Thoracic aorta (tissue), 2 donors: ENCODE results near the gene SYTL1. TPM values are rescaled to one million over a fixed set of nuclear protein-coding genes. Genes with fewer than 3 reads are reported as not detected.

Experiments used
- ATAC-seq: fragments of 150-250 bp; one replicate; pipeline ENCODE4 v1.8.0; 2017; ENCODE audit warnings: low read depth; ENCODE audit not compliant: insufficient number of reproducible peaks, low FRiP score
- DNase-seq: peaks from one replicate; pipeline ENCODE4 v3.0.0-alpha.2; 2020; ENCODE audit warnings: low spot score
- H3K27ac ChIP-seq, 2 donors: fragments of 200-600 bp; sonication (generic); 1 replicate in 1 of 2; 2 replicates in 1 of 2; pipeline ENCODE4 v1.5.1; 2016; ENCODE audit warnings: mild to moderate bottlenecking in 2 of 2, moderate library complexity in 2 of 2
- H3K27me3 ChIP-seq: fragments of 200-600 bp; sonication (generic); replicated peaks from 2 replicates; pipeline ENCODE4 v1.6.0; 2016; ENCODE audit warnings: mild to moderate bottlenecking; ENCODE audit not compliant: insufficient read depth
- H3K36me3 ChIP-seq: fragments of 200-600 bp; sonication (generic); one replicate; pipeline ENCODE4 v1.5.1; 2016
- H3K4me1 ChIP-seq, 2 donors: fragments of 200-600 bp; sonication (generic); 1 replicate in 1 of 2; 2 replicates in 1 of 2; pipeline versions ENCODE4 v1.5.1 to v1.6.0; 2016; ENCODE audit warnings: low read depth in 2 of 2, mild to moderate bottlenecking in 1 of 2; ENCODE audit not compliant: control insufficient read depth in 1 of 2
- H3K4me3 ChIP-seq: fragments of 200-600 bp; sonication (generic); 2 replicates; pipeline ENCODE4 v1.5.1; 2016; ENCODE audit warnings: mild to moderate bottlenecking
- H3K9me3 ChIP-seq: fragments of 200-600 bp; sonication (generic); 2 replicates; pipeline ENCODE4 v1.5.1; 2016
- total RNA-seq, 2 donors: library from RNA; depleted of rRNA; stranded (reverse); fragments of >200 nt; gene quantifications; one replicate each; pipeline versions ENCODE4 v1.1.0 to v1.2.3, GENCODE V29; 2016
- TF ChIP-seq, protein P1 (sequence below): fragments of 200-600 bp; sonication (generic); IDR thresholded peaks from one replicate; pipeline ENCODE4 v1.5.1; 2019; ENCODE audit warnings: antibody characterized with exemption

SYTL1 gene
- total RNA-seq, 2 donors from 2014 or later = 4.1 to 5.5 TPM

DNA sequence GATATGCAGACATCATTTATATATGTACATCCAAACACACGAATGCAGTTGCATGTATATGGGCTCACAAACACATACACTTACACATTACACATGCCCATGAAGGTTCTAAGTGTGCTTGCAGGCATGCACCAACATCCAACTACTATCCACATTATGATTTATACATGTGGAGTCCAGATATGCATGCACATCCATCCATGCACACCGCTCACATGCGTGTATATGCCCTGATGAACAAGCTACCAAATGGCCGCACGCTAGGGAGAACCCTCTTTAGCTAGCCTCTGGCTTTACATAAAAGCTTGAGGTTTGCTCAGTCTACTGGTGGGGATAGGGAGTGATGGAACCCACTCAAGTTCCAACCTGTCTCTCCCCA lies 59.1 kb downstream of the SYTL1 start:
- no peaks in the 10 kb centered on the region for H3K27me3 ChIP-seq
- H3K27ac ChIP-seq = no peak overlapping the region
- H3K36me3 ChIP-seq = peaks cover under 1% of the 10 kb centered on the region
- no peak for DNase-seq
- no peaks in the 10 kb centered on the region for H3K9me3 ChIP-seq
- TF ChIP-seq, protein P1, sequence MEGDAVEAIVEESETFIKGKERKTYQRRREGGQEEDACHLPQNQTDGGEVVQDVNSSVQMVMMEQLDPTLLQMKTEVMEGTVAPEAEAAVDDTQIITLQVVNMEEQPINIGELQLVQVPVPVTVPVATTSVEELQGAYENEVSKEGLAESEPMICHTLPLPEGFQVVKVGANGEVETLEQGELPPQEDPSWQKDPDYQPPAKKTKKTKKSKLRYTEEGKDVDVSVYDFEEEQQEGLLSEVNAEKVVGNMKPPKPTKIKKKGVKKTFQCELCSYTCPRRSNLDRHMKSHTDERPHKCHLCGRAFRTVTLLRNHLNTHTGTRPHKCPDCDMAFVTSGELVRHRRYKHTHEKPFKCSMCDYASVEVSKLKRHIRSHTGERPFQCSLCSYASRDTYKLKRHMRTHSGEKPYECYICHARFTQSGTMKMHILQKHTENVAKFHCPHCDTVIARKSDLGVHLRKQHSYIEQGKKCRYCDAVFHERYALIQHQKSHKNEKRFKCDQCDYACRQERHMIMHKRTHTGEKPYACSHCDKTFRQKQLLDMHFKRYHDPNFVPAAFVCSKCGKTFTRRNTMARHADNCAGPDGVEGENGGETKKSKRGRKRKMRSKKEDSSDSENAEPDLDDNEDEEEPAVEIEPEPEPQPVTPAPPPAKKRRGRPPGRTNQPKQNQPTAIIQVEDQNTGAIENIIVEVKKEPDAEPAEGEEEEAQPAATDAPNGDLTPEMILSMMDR = no peak
- no peak overlapping the region for H3K4me3 ChIP-seq
- peaks cover 31 to 50% of the 10 kb centered on the region in 2 donors for H3K4me1 ChIP-seq
- ATAC-seq = no peak

DNA sequence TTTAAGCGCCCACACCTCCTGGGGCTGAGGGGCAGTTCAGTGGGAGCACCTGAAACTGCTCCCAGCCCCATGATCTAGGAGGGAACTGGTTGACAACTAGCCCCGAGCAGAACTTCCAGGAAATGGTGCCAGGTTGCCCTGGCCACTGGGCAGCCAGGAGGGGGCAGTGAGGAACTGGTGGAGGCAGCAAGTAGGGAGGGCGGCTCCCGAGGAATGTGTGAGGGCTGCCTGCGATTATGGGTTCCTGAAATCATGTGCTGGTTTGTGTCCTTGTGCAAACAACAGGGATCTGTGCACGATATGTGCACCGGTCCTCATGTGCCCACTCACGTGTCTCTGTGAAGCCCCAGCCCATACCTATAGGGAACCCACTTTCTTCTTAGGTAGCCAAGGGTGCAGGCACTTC lies 60.5 kb downstream of the SYTL1 start:
- DNase-seq (peak; percentile 41), ATAC-seq (peak; percentile 43)
- TF ChIP-seq, protein P1 = peak; percentile 59
- peaks cover 31 to 51% of the 10 kb centered on the region in 2 donors for H3K4me1 ChIP-seq
- H3K9me3 ChIP-seq = no peaks in the 10 kb centered on the region
- H3K4me3 ChIP-seq = no peak overlapping the region
- H3K27me3 ChIP-seq = no peaks in the 10 kb centered on the region
- peaks cover 13% of the 10 kb centered on the region for H3K36me3 ChIP-seq
- H3K27ac ChIP-seq = peak overlapping the region; percentile 72 to 87

DNA sequence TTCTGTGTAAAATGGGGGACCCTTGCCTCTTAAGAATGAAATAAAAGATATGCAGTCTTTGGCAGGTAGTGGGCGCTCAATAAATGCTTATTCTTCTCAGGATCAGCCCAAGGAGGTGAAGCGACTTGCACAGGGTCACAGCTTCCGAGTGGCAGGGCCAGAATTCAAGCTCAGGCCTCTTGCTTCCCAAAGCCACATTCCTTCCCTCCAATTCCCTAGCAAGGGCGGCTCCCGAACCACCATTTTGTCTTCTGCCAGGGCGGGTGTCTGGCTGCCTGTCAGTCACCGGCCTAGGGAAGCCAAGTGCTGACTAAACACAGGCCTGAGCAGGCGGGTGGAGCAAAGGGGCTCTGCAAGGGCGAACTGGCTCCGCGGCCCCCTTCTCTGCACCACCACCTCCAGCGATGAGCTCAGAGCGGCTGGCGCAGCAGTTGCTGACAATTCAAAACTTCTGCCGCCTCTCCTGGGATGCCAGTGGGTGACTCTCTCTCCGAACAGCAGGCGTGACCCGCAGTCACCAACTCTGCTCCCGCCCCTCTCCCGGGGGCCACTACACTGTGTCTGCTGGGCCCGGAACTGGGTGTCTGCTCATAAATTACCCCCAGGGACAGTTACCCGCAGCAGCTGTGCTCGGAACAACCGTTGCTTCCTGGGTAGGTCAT lies 61.4 kb downstream of the SYTL1 start:
- peak; percentile 36 for ATAC-seq
- Histone ChIP-seq H3K36me3 (peaks cover 21% of the 10 kb centered on the region), H3K9me3 (no peaks in the 10 kb centered on the region), H3K27me3 (no peaks in the 10 kb centered on the region), H3K4me3 (peak overlapping the region; percentile 39), H3K27ac (peak overlapping the region; percentile 72 to 87), H3K4me1 (peaks cover 31 to 51% of the 10 kb centered on the region in 2 donors)
- TF ChIP-seq, protein P1 = no peak
- peak; percentile 62 for DNase-seq

Other genes with a start within 250 kb of the SYTL1 start
- 10 to 100 TPM; 12.3 to 36.3 TPM for gene SLC9A1, start 186.9 kb upstream of the SYTL1 start, total RNA-seq
- gene WDTC1, start 107.4 kb upstream of the SYTL1 start, total RNA-seq = 10 to 100 TPM; 34.6 to 43.5 TPM
- 10 to 100 TPM; 31.5 to 45.1 TPM for gene TMEM222, start 19.9 kb upstream of the SYTL1 start, total RNA-seq
- 10 to 100 TPM; 78.6 to 85.6 TPM for gene MAP3K6, start 24.9 kb downstream of the SYTL1 start, total RNA-seq
- gene FCN3, start 32.8 kb downstream of the SYTL1 start, total RNA-seq = 1 to 10 TPM; 3.5 to 4.5 TPM
- not detected for gene CD164L2, start 41.3 kb downstream of the SYTL1 start, total RNA-seq
- not detected for gene GPR3, start 50.6 kb downstream of the SYTL1 start, total RNA-seq
- 10 to 100 TPM; 60.1 to 83.7 TPM for gene WASF2, start 148.1 kb downstream of the SYTL1 start, total RNA-seq